Activated T-cell treated with anti-CD3 and anti-CD28 coated beads, Interleukin-2, amount 50 U/mL, for 24 hours (primary cell): ENCODE measurements around the gene MCCC2.
"Not testable (repeated sequence)": the region's sequence is repeated elsewhere in the genome, so short reads cannot be mapped to it uniquely, and the experiment has no call there.

Experiments used
- DNase-seq: peaks from one replicate; pipeline ENCODE4 v3.0.0-alpha.2; 2020
- H3K27ac Mint-ChIP-seq: 2 replicates; pipeline ENCODE4 v1.8.0; 2020; ENCODE audit warnings: mild to moderate bottlenecking, mixed read lengths
- H3K27me3 Mint-ChIP-seq: 2 replicates; pipeline ENCODE4 v1.8.0; 2020; ENCODE audit warnings: mixed read lengths
- H3K36me3 Mint-ChIP-seq: 2 replicates; pipeline ENCODE4 v1.8.0; 2020; ENCODE audit warnings: low read depth, mixed read lengths
- H3K4me1 Mint-ChIP-seq: 2 replicates; pipeline ENCODE4 v1.8.0; 2020; ENCODE audit warnings: low read depth, mixed read lengths
- H3K4me3 Mint-ChIP-seq: 2 replicates; pipeline ENCODE4 v1.8.0; 2020; ENCODE audit warnings: mild to moderate bottlenecking, moderate library complexity, mixed read lengths
- H3K9me3 Mint-ChIP-seq: 2 replicates; pipeline ENCODE4 v1.8.0; 2020; ENCODE audit warnings: mixed read lengths

The MCCC2 gene

GRCh38 chr5:71586941-71587765 is at the start of gene MCCC2:
Gene MCCC2, plus strand, starts transcription at chr5:71587340. Its CDS starts 86 bp downstream, at chr5:71587426.
- peak; percentile 97 for DNase-seq
- no peaks in the 10 kb centered on the region for H3K9me3 Mint-ChIP-seq
- H3K36me3 Mint-ChIP-seq = peaks cover 29% of the 10 kb centered on the region
- peaks cover 37% of the 10 kb centered on the region for H3K4me1 Mint-ChIP-seq
- peak within 1 kb of the TSS; percentile 83 for H3K4me3 Mint-ChIP-seq
- H3K27me3 Mint-ChIP-seq = no peaks in the 10 kb centered on the region
- H3K27ac Mint-ChIP-seq = peak within 1 kb of the TSS; percentile 99

DNA sequence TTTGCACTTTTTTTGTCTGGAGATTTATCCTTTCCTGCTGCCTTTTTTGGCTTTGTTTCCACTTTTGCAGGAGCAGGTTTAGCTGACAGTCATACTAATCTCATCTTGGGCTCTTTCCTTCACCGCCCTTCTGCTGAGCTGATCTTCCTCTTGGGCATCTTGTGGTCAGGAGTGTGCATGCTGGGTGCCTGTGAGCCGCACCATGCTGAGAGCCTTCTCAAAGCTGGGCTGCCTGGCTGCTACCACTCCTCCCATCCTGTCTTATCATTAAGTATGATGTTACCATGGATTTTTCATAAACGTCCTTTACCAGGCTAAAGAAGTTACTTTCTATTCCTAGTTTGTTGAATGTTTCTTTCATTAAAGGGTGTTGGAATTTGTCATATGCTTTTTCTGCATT is 49.5 kb upstream of the MCCC2 start:
- H3K4me3 Mint-ChIP-seq = no peak overlapping the region

GRCh38 chr5:71550885-71551284 is 36.3 kb upstream of the MCCC2 start:
- not testable (repeated sequence) for H3K4me3 Mint-ChIP-seq, H3K27me3 Mint-ChIP-seq, H3K4me1 Mint-ChIP-seq, H3K27ac Mint-ChIP-seq, DNase-seq, H3K9me3 Mint-ChIP-seq
- peaks cover 94% of the 10 kb centered on the region for H3K36me3 Mint-ChIP-seq

More for the DNA sequence above, 49.5 kb upstream of the MCCC2 start:
- Mint-ChIP-seq H3K9me3 (no peaks in the 10 kb centered on the region), H3K27ac (no peak overlapping the region), H3K36me3 (peaks cover 93% of the 10 kb centered on the region), H3K4me1 (peaks cover 11% of the 10 kb centered on the region), H3K27me3 (no peaks in the 10 kb centered on the region)
- DNase-seq = no peak

- not testable (repeated sequence) for DNase-seq, H3K27ac Mint-ChIP-seq, H3K9me3 Mint-ChIP-seq, H3K27me3 Mint-ChIP-seq, H3K4me3 Mint-ChIP-seq, H3K4me1 Mint-ChIP-seq
- peaks cover 92% of the 10 kb centered on the region for H3K36me3 Mint-ChIP-seq
Measured at GRCh38 chr5:71551582-71551981, 35.6 kb upstream of the MCCC2 start.

GRCh38 chr5:71552026-71552749 is 35.0 kb upstream of the MCCC2 start:
- peaks cover 90% of the 10 kb centered on the region for H3K36me3 Mint-ChIP-seq
- H3K27ac Mint-ChIP-seq, H3K27me3 Mint-ChIP-seq, H3K9me3 Mint-ChIP-seq, H3K4me3 Mint-ChIP-seq, DNase-seq, H3K4me1 Mint-ChIP-seq: not testable (repeated sequence)

DNA sequence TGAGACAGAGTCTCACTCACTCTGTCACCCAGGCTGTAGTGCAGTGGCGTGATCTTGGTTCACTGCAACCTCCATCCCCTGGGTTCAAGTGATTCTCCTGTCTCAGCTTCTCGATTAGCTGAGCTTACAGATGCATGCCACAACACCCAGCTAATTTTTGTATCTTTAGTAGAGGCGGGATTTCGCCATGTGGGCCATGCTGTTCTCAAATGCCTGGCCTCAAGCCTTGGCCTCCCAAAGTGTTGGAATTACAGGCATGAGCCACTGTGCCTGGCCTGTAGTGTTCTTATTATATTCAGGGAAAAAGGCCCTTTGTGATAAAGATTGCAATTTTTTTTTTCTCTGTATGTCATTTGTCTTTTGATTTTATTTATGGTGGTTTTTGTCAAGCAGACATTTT is 24.0 kb upstream of the MCCC2 start:
- H3K4me3 Mint-ChIP-seq = no peak overlapping the region
- no peaks in the 10 kb centered on the region for H3K9me3 Mint-ChIP-seq
- no peak for DNase-seq
- H3K27ac Mint-ChIP-seq = no peak overlapping the region
- peaks cover 82% of the 10 kb centered on the region for H3K36me3 Mint-ChIP-seq
- no peaks in the 10 kb centered on the region for H3K4me1 Mint-ChIP-seq
- no peaks in the 10 kb centered on the region for H3K27me3 Mint-ChIP-seq

- Mint-ChIP-seq H3K9me3 (no peaks in the 10 kb centered on the region), H3K4me3 (no peak overlapping the region), H3K36me3 (peaks cover 74% of the 10 kb centered on the region), H3K27me3 (no peaks in the 10 kb centered on the region), H3K27ac (no peak overlapping the region), H3K4me1 (no peaks in the 10 kb centered on the region)
- DNase-seq = no peak
Measured at GRCh38 chr5:71564895-71565294, 22.2 kb upstream of the MCCC2 start.

GRCh38 chr5:71569748-71570509 is 17.2 kb upstream of the MCCC2 start:
- no peaks in the 10 kb centered on the region for H3K27me3 Mint-ChIP-seq
- H3K36me3 Mint-ChIP-seq = peaks cover 42% of the 10 kb centered on the region
- no peak for DNase-seq
- H3K4me3 Mint-ChIP-seq = no peak overlapping the region
- H3K27ac Mint-ChIP-seq = no peak overlapping the region
- H3K4me1 Mint-ChIP-seq = no peaks in the 10 kb centered on the region
- no peaks in the 10 kb centered on the region for H3K9me3 Mint-ChIP-seq

- H3K36me3 Mint-ChIP-seq = peaks cover 35% of the 10 kb centered on the region
- not testable (repeated sequence) for H3K9me3 Mint-ChIP-seq, H3K27me3 Mint-ChIP-seq, H3K27ac Mint-ChIP-seq, DNase-seq, H3K4me3 Mint-ChIP-seq, H3K4me1 Mint-ChIP-seq
Measured at GRCh38 chr5:71571811-71572210, 15.3 kb upstream of the MCCC2 start.

DNA sequence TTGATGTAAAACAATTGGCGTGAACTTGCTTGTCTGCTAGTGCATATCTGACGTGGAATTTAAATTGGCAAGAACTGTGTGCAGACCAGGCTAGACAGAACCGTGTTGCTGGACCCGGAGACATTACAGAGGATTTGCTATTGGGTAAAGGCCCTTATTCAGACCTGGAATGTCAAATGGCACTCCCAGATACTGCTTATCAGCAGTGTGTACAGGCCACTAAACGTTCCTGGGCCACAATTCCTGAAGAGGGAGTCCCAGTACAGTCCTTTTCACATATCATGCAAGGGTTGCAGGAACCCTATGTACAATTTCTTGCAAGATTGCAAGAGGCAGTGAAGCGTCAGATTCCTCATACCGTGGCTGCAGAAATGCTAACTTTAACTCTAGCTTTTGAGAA is 13.5 kb upstream of the MCCC2 start:
- no peak overlapping the region for H3K4me3 Mint-ChIP-seq
- DNase-seq = no peak
- no peaks in the 10 kb centered on the region for H3K4me1 Mint-ChIP-seq
- no peaks in the 10 kb centered on the region for H3K9me3 Mint-ChIP-seq
- peaks cover 37% of the 10 kb centered on the region for H3K36me3 Mint-ChIP-seq
- H3K27ac Mint-ChIP-seq = no peak overlapping the region
- H3K27me3 Mint-ChIP-seq = no peaks in the 10 kb centered on the region

- H3K9me3 Mint-ChIP-seq, DNase-seq, H3K27ac Mint-ChIP-seq, H3K4me3 Mint-ChIP-seq, H3K27me3 Mint-ChIP-seq, H3K4me1 Mint-ChIP-seq: not testable (repeated sequence)
- H3K36me3 Mint-ChIP-seq = peaks cover 32% of the 10 kb centered on the region
Measured at GRCh38 chr5:71575588-71575987, 11.6 kb upstream of the MCCC2 start.

GRCh38 chr5:71576241-71576640 is 10.9 kb upstream of the MCCC2 start:
- no peaks in the 10 kb centered on the region for H3K27me3 Mint-ChIP-seq
- H3K4me1 Mint-ChIP-seq = no peaks in the 10 kb centered on the region
- H3K36me3 Mint-ChIP-seq = peaks cover 32% of the 10 kb centered on the region
- no peak overlapping the region for H3K4me3 Mint-ChIP-seq
- no peak for DNase-seq
- no peaks in the 10 kb centered on the region for H3K9me3 Mint-ChIP-seq
- no peak overlapping the region for H3K27ac Mint-ChIP-seq

DNA sequence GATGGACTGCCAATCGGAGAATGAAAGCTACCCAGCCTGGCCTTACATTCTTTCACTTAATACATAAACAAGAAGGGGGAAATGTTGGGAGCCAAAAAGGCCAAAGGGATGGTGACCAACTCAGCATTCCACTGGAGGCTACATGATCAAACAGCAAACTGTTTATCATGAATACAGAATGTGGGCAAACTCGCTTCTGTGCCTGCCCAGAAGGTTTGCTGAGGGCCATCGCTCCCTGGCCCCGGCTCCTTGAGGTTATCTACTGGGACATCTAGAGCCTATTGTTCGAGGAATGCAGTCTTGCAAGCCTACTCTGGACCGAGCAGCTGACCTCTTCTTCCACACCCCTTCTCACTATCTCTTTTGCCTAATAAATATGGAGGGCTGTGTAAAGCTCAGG is 9.3 kb upstream of the MCCC2 start:
- H3K4me1 Mint-ChIP-seq, H3K9me3 Mint-ChIP-seq, H3K27ac Mint-ChIP-seq, DNase-seq, H3K4me3 Mint-ChIP-seq, H3K27me3 Mint-ChIP-seq: not testable (repeated sequence)
- H3K36me3 Mint-ChIP-seq = peaks cover 32% of the 10 kb centered on the region

- Mint-ChIP-seq H3K27ac (no peak overlapping the region), H3K4me3 (no peak overlapping the region), H3K36me3 (peaks cover 9% of the 10 kb centered on the region), H3K4me1 (peaks cover 7% of the 10 kb centered on the region), H3K9me3 (no peaks in the 10 kb centered on the region), H3K27me3 (no peaks in the 10 kb centered on the region)
- no peak for DNase-seq
Measured at GRCh38 chr5:71582945-71583584, 4.1 kb upstream of the MCCC2 start.
